Muscle layer of colon (tissue), 2 donors: Measurements from ENCODE around the gene RINT1.
"Not testable (repeated sequence)": the region's sequence is repeated elsewhere in the genome, so short reads cannot be mapped to it uniquely, and the experiment has no call there.

Experiments
- H3K27ac ChIP-seq: one replicate; pipeline ENCODE4 v1.7.0; 2013; ENCODE audit warnings: low read depth, mild to moderate bottlenecking, low read length, moderate library complexity
- H3K27me3 ChIP-seq, 2 donors: one replicate each; pipeline ENCODE4 v1.7.0; 2013; ENCODE audit warnings: low read length in 2 of 2, mild to moderate bottlenecking in 2 of 2; ENCODE audit not compliant: insufficient read depth in 2 of 2, control insufficient read depth in 1 of 2
- H3K36me3 ChIP-seq: one replicate; pipeline ENCODE4 v1.7.0; 2013; ENCODE audit warnings: mild to moderate bottlenecking, low read length; ENCODE audit not compliant: insufficient read depth
- H3K4me1 ChIP-seq: one replicate; pipeline ENCODE4 v1.7.0; 2013; ENCODE audit warnings: mild to moderate bottlenecking, low read length; ENCODE audit not compliant: insufficient read depth
- H3K4me3 ChIP-seq, 2 donors: one replicate each; pipeline ENCODE4 v1.7.0; 2013; ENCODE audit warnings: low read length in 2 of 2, low read depth in 1 of 2, mild to moderate bottlenecking in 1 of 2, moderate library complexity in 1 of 2
- H3K9ac ChIP-seq: one replicate; pipeline ENCODE4 v1.7.0; 2013; ENCODE audit warnings: low read length
- H3K9me3 ChIP-seq: one replicate; pipeline ENCODE4 v1.7.0; 2013; ENCODE audit warnings: mild to moderate bottlenecking, low read length
- donor health status: abdominal sarcoma.
- donor health status: Adenocarcinoma of cecum.

The RINT1 gene

DNA sequence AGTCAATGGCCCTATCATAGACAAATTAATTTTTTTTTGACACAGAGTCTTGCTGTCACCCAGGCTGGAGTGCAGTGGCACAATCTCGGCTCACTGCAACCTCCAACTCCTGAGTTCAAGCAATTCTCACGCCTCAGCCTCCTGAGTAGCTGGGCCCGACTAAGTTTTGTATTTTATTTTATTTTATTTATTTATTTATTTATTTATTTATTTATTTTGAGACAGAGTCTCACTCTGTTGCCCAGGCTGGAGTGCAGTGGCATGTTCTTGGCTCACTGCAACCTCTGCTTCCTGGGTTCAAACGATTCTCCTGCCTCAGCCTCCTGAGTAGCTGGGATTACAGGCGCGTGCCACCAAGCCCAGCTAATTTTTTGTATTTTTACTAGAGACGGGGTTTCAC is 16.4 kb upstream of the RINT1 start:
- not testable (repeated sequence) for H3K9ac ChIP-seq, H3K27ac ChIP-seq, H3K27me3 ChIP-seq, H3K4me1 ChIP-seq, H3K36me3 ChIP-seq, H3K9me3 ChIP-seq, H3K4me3 ChIP-seq

DNA sequence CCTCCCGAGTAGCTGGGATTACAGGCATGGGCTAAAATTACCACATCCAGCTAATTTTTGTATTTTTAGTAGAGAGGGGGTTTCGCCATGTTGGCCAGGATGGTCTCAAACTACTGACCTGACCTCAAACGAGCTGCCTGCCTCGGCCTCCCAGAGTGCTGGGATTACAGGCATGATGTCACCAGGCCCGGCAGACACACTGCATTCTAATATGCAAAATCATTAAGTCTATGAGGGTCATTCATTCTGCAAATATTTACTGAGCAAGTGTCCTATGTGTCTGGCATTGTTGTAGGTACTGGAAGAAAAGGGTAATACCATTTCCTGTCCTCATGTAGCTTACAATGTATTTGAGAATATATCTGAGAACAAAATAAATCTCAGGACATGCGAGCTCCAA is 12.6 kb upstream of the RINT1 start:
- no peaks in the 10 kb centered on the region for H3K36me3 ChIP-seq
- H3K4me3 ChIP-seq: no peak overlapping the region
- no peak overlapping the region for H3K9ac ChIP-seq
- no peaks in the 10 kb centered on the region for H3K9me3 ChIP-seq
- peaks cover 10% of the 10 kb centered on the region for H3K4me1 ChIP-seq
- H3K27ac ChIP-seq: no peak overlapping the region
- no peaks in the 10 kb centered on the region for H3K27me3 ChIP-seq

DNA sequence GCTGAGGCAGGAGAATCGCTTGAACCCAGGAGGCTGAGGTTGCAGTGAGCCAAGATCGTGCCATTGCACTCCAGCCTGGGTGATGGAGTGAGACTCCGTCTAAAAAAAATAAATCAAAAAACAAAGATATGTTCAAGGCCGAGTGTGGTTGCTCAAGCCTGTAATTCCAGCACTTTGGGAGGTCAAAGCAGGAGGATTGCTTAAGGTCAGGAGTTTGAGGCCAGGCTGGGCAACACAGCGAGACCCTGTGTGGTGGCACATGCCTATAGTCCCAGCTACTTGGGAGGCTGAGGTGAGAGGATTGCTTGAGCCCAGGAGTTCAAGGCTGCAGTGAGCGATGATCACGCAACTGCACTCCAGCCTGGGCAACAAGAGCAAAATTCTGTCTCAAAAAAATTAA is 11.4 kb upstream of the RINT1 start:
- not testable (repeated sequence) for H3K9me3 ChIP-seq, H3K9ac ChIP-seq, H3K36me3 ChIP-seq, H3K27me3 ChIP-seq, H3K4me3 ChIP-seq, H3K27ac ChIP-seq
- H3K4me1 ChIP-seq: peaks cover 10% of the 10 kb centered on the region

DNA sequence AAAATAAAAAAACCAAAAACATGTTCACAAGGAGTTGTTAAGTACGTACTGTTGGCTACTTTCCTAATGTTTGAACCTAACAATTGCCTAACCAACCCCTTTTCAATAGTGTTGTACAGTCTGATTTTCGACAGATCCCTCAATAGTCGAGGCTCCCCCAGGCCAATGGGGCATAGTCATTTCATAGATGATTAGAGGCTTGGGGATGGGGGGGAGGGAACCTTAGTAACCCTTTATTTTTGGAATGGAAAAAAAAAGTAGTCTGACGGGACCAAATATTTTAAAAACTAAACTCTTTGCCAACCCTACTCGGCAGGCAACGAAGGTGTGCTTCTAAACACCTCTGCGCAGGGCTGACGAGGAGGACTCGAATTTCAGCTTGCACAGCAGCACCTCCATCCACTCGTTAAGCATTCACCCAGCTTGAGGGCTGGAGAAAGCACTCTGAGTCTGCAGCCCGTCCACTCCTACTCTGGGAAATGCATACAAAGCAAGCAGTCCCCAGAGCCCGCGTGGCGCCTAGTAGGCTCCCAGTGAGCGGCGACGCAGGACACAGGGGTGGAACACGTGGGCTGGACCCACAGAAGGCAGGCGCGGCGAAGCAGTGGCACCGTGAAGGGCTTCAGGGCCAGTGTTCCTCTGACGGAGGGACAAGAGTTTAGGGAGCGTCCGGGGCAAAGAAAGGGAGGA is 10.8 kb upstream of the RINT1 start:
- Histone ChIP-seq H3K9me3 (no peaks in the 10 kb centered on the region), H3K27me3 (no peaks in the 10 kb centered on the region), H3K4me3 (peak overlapping the region; percentile 49 to 61), H3K27ac (peak overlapping the region; percentile 81), H3K36me3 (no peaks in the 10 kb centered on the region), H3K4me1 (peaks cover 10% of the 10 kb centered on the region), H3K9ac (no peak overlapping the region)

DNA sequence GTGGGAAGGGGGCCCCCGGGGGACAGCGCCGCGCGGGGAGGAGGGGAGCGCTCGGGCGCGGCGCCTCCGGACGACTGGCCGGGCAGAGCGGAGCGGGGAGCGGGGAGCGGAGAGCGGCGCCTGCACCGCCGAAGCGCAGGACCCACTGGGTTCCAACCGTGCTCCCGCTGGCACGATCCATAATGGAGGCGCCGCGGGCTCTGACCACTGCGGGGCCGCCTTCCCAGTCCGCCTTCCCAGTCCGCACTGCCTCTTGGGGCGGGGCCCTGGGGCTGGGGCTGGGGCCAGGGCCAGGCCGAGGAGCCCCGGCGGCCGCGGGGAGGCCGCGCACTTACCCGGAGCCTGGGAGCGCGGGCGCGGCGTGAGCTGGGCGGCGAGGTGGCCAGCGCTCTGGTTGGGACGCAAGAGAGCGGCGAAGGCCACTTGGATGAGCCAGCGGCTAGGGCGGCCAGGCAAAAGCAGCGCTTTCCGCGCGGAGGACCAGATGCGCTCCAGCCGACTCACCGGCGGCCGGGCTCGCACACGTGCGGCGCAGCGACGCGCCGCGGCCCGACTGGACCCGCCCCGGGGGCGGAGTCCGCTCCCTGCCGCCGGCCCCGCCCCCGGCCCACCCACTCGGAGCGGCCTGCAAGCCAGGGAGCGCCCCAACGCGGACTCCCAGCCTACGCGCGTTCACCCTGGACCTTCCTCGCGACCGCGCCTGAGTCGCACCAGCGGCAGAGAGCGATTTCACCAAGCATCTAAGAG is 10.1 kb upstream of the RINT1 start, which contains the start of gene PUS7:
Gene PUS7, minus strand, starts transcription at position 555 of the 747 bp plus-strand sequence. CDS start 13,759 bp downstream, outside the sequence.
- Histone ChIP-seq H3K9me3 (no peaks in the 10 kb centered on the region), H3K27ac (peak within 1 kb of the TSS; percentile 84), H3K36me3 (no peaks in the 10 kb centered on the region), H3K9ac (peak within 1 kb of the TSS; percentile 72), H3K4me1 (peaks cover 10% of the 10 kb centered on the region), H3K4me3 (peak within 1 kb of the TSS; percentile 49 to 61), H3K27me3 (no peaks in the 10 kb centered on the region)

DNA sequence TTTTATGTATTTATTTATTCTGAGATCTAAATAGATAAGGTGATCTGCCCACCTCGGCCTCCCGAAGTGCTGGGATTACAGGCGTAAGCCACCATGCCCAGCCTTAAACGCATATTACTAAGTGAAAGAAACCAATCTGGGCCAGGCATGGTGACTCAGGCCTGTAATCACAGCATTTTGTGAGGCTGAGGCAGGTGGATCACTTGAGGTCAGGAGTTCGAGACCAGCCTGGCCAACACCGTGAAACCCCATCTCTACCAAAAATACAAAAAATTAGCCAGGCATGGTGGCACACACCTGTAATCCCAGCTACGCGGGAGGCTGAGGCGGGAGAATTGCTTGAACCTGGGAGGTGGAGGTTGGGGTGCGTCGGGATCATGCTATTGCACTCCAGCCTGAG is 7.6 kb upstream of the RINT1 start:
- H3K36me3 ChIP-seq, H3K9me3 ChIP-seq, H3K9ac ChIP-seq, H3K27ac ChIP-seq, H3K4me3 ChIP-seq, H3K27me3 ChIP-seq: not testable (repeated sequence)
- peaks cover 10% of the 10 kb centered on the region for H3K4me1 ChIP-seq

DNA sequence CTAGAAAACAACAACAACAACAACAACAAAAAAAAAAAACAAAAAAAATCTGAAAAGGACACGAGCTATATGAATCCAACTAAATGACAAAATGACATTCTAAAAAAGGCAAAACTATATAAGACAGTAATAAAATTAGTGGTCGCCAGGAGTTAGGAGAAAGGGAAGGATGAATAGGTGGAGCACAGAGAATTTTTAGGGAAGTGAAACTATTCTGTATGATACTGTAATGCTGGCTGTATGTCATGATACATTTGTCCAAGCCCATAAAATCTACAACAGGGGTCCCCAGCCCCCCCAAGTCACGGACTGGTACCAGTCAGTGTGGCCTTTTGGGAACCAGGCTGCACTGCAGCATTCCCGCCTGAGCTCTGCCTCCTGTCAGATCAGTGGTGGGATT is 7.2 kb upstream of the RINT1 start:
- H3K9me3 ChIP-seq: no peaks in the 10 kb centered on the region
- H3K4me3 ChIP-seq: no peak overlapping the region
- no peak overlapping the region for H3K9ac ChIP-seq
- H3K27me3 ChIP-seq: no peaks in the 10 kb centered on the region
- peaks cover 10% of the 10 kb centered on the region for H3K4me1 ChIP-seq
- no peaks in the 10 kb centered on the region for H3K36me3 ChIP-seq
- no peak overlapping the region for H3K27ac ChIP-seq

DNA sequence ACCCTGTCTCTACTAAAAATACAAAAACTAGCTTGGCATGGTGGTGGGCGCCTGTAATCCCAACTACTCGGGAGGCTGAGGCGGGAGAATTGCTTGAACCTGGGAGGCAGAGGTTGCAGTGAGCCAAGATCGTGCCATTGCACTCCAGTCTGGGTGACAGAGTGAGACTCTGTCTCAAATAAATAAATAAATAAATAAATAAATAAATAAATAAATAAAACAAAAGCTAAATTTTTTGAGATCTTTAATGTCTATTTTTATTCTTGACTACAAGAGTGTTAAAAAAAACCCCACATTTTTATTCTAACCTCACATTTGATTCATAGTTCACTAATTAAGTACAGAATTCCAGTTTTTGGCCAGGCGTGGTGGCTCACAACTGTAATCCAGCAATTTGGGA is 4.3 kb upstream of the RINT1 start:
- H3K27me3 ChIP-seq, H3K4me3 ChIP-seq: not testable (repeated sequence)

DNA sequence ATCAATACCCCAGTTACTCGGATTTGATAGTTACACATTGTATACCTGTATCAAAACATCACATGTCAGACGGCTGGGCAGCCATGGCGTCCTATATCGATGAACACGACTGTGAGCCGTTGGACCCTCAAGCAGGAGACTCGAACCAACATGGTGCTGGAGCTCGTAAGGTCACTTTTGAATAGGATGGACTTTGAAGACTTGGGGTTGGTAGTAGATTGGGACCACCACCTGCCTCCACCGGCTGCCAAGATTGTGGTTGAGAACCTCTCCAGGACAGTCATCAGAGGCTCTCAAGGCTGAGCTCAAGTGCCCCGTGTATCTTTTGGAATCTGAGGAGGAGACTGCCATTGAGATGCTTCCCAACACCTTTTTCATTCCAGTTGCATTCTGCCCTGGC is 1.9 kb upstream of the RINT1 start:
- Histone ChIP-seq H3K27me3 (no peaks in the 10 kb centered on the region), H3K36me3 (no peaks in the 10 kb centered on the region), H3K4me1 (peaks cover 14% of the 10 kb centered on the region), H3K9ac (no peak overlapping the region), H3K27ac (no peak overlapping the region), H3K4me3 (no peak overlapping the region), H3K9me3 (no peaks in the 10 kb centered on the region)

More for the DNA sequence above, 4.3 kb upstream of the RINT1 start:
- not testable (repeated sequence) for H3K9ac ChIP-seq, H3K27ac ChIP-seq, H3K36me3 ChIP-seq, H3K9me3 ChIP-seq, H3K4me1 ChIP-seq

DNA sequence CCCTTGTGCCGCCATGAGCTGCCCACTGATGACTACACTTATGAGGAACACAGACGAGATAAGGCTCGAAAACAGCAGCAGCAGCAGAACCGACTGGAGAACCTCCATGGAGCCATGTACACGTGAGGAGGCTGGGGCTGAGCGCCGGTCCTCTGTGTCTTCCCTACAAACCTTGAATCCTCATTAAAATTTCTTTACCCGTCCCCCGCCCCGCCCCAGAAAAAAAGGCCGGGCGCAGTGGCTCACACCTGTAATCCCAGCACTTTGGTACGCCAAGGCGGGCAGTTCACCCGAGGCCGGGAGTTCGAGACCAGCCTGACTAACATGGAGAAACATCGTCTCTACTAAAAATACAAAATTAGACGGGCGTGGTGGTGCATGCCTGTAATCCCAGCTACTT is 1.5 kb upstream of the RINT1 start:
- H3K4me1 ChIP-seq: peaks cover 14% of the 10 kb centered on the region
- H3K36me3 ChIP-seq: no peaks in the 10 kb centered on the region
- no peak overlapping the region for H3K27ac ChIP-seq
- H3K9me3 ChIP-seq: no peaks in the 10 kb centered on the region
- no peak overlapping the region for H3K4me3 ChIP-seq
- no peaks in the 10 kb centered on the region for H3K27me3 ChIP-seq
- no peak overlapping the region for H3K9ac ChIP-seq

DNA sequence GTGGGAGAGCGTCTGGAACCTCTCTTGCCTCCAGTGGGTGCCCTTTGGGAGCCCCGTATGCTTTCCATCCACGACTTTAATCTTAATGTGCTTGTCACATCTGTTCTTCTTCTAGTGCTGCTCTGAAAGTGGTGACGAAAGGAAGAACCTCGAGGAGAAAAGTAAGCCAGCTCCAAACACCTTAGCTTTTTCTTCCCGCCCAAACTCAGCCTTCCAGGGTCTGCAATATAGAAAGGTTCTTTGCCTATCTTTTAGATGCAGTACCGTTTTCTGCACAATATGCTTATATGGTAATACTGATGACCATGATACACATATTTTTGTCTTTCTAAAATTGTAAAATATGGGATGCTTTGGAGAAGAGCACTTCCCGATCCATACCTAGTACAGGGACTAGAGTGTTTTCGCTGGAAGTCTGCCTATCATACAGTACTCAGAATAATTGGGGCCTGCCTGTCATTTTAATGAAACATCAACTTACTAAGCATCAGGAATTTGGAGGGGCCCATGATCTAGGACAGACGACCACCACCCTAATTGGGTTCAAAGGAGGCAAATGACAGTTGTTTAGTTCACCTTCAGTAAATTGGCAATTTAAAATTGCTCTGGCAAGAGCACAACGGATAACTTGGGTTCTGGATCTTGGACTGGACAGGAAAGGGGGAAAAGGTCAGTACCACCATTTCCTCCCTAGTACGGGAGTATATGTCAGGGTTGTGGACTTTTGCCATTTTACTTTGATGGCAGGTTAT is 884 bp downstream of the RINT1 start:
- H3K4me1 ChIP-seq: peaks cover 14% of the 10 kb centered on the region
- H3K9me3 ChIP-seq: no peaks in the 10 kb centered on the region
- H3K27me3 ChIP-seq: no peaks in the 10 kb centered on the region
- H3K4me3 ChIP-seq: peak overlapping the region; percentile 92 to 99
- H3K9ac ChIP-seq: peak overlapping the region; percentile 98
- H3K27ac ChIP-seq: peak overlapping the region; percentile 90
- peaks cover 10% of the 10 kb centered on the region for H3K36me3 ChIP-seq
